HFF-Myc (cell line): ENCODE results near the gene FSTL4.

Source experiments
- DNase-seq: peaks from one replicate; pipeline ENCODE4 v3.0.0-alpha.2; 2011; ENCODE audit warnings: low read depth; ENCODE audit errors: extremely low read depth
- H3K4me3 ChIP-seq: replicated peaks from 2 replicates; pipeline ENCODE4 v1.5.1; 2011; ENCODE audit warnings: low read depth, mild to moderate bottlenecking, control low read depth, low read length
- TF ChIP-seq, protein P1 (sequence below): IDR thresholded peaks from 2 replicates; pipeline ENCODE4 v1.5.1; 2012; ENCODE audit warnings: mild to moderate bottlenecking, low read depth, low read length, control low read depth; ENCODE audit errors: missing control alignments

The FSTL4 gene

DNA sequence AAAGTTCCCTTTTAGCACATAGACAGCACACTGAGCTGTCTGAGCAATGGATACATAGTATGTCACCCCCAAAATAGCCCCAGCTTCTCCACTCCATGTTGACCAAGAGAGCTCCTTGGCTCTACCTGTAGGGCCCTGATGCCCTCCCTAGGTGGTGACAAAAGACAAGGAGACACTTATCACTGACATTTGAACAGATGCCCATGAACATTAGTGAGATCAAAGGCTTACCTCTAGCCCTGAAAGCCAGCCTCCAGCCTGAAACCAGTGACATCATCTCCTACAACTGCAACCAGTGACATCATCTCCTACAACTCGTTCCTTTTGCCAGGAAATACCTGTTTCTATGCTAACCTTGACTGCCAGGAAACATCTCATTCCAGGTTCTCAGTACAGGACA, 122.7 kb downstream of the FSTL4 start:
- no peak for DNase-seq
- TF ChIP-seq, protein P1, sequence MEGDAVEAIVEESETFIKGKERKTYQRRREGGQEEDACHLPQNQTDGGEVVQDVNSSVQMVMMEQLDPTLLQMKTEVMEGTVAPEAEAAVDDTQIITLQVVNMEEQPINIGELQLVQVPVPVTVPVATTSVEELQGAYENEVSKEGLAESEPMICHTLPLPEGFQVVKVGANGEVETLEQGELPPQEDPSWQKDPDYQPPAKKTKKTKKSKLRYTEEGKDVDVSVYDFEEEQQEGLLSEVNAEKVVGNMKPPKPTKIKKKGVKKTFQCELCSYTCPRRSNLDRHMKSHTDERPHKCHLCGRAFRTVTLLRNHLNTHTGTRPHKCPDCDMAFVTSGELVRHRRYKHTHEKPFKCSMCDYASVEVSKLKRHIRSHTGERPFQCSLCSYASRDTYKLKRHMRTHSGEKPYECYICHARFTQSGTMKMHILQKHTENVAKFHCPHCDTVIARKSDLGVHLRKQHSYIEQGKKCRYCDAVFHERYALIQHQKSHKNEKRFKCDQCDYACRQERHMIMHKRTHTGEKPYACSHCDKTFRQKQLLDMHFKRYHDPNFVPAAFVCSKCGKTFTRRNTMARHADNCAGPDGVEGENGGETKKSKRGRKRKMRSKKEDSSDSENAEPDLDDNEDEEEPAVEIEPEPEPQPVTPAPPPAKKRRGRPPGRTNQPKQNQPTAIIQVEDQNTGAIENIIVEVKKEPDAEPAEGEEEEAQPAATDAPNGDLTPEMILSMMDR, result no peak
- no peak overlapping the region for H3K4me3 ChIP-seq

DNA sequence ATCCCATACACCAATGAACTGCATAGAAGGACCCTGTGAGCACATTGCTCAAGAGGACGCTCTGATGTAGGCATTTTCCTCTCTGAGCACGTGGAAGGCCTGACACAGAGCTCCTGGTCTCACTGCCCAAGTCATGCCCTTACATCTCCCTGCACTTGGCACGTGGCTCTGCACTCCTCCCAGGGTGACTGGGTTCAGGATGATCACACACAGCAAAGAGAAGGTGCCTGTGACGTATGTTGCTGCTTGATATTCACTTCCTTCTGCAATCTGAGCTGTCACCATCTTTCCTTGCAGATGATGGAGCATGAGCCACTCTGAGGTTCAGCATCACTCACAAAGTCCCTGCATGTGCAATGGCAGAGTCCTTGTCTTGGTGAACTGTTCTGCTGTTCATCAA, 125.2 kb downstream of the FSTL4 start:
- H3K4me3 ChIP-seq, result no peak overlapping the region
- DNase-seq, result no peak
- TF ChIP-seq, protein P1, result no peak

DNA sequence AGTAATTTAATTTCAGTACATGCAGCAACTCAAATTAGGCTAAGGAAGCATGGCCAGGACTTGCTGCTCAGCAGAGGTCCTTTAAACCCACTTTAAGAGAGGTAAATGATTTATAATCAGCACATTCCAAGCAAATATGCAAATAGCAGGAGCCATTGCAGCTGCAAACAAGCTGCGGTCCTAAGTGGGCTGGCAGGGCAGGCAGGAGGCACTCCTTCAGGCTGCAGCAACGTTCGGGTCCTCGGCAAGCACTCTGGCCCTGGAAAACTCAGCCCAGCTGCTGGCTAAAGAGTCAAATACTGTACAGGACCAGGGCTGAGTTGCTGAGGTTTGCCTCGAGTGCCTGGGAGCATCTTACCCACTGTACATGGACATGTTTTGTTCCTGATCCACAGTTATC, 126.9 kb downstream of the FSTL4 start:
- DNase-seq, result no peak
- TF ChIP-seq, protein P1, result no peak

DNA sequence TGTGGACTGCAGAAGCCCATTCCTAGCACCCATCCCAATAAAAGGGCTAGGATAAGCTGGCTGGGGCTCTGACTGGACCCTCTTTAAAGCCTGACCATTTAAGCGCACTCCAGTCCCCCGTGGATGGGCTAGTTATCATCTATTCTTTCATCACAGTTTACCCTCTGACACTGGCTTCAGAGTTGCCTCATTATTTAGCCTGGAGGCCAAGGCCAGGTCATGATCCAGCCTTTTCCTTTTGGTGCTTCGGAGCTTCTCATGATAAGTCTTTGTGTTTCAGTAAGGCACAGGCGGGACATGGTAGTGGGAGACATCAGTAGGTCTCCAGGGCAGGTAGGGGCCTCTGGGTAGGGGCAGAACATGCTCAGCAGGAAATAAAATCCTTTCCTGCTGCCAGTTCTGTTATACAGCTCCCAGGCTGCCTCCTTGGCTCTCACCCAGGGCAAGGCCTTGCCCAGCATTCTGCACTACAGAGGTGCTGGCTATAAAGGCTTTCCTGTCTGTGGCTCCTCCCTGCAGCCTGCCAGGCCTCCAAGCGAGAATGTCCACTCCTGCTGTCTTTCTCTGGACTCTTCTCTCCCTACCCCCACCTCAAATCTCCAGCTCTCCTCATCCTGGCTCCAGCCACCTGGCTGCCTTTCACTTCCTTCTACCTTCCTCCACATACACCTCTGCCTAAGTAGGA, 128.8 kb downstream of the FSTL4 start:
- TF ChIP-seq, protein P1, result no peak
- no peak for DNase-seq
- H3K4me3 ChIP-seq, result no peak overlapping the region

More for the DNA sequence above, 126.9 kb downstream of the FSTL4 start:
- H3K4me3 ChIP-seq, result no peak overlapping the region

DNA sequence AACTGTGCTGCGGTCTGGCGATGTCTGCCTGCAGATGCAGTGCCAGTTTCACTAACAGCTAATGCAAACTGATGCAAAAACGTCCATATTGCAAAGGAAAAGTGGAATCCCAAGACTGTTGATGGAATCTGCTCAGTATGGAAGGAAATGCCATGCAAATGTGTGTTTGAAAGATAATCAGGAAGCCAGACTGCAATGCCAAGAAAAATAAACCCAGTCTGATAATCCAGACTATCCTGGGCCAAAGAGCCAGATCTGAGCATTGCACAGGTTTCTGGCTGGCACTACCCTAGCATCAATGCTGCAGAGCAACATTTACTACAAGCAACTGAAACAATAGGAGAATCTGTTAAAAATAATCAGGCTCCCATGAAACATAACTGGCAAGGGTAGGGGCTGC, 130.3 kb downstream of the FSTL4 start:
- TF ChIP-seq, protein P1, result no peak
- no peak overlapping the region for H3K4me3 ChIP-seq
- DNase-seq, result no peak

DNA sequence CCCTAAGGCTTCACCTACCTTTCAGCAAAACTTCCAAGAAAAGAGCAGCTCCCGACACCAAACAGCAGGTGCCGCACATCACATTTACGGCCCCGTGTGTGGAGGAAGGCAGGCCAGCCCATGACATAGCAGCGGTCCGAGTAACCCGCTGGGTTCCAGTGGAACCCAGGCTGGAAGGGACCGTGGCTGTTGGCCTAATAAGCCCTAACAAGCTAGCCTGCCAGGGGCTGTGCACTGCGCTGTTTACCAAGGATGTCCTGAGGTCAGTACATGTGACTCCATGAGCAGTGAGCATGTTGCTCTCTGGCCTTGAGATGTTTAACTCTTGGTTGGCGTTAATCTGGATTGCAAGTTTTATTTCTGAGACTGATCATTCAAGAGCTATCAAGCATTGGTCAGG, 131.5 kb downstream of the FSTL4 start:
- DNase-seq, result no peak
- no peak overlapping the region for H3K4me3 ChIP-seq
- TF ChIP-seq, protein P1, result no peak

DNA sequence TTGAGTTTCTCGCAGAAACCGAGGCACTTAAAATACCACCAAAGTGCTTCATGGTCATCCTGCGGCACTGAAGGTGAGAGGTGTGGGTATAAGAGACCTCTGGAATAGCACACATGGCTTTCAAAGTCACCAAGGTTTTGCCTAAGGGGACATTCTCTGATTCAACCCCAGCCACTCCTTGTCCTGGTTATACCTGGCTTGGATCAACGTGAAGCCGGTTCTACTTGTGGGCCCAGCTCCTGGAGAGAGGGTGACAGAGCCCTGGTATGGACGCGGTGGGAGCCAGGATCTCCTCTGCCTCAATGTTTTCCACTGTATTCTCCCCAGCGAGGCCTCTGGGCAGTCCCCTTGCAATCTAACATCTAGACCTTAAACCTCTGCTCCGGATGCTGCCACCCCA, 132.0 kb downstream of the FSTL4 start:
- no peak overlapping the region for H3K4me3 ChIP-seq
- TF ChIP-seq, protein P1, result no peak
- no peak for DNase-seq
